ENCODE data around the gene SLC35F6. TPM values are rescaled to one million over a fixed set of nuclear protein-coding genes. Genes with fewer than 3 reads are reported as not detected.

SLC35F6 gene
- total and polyA plus RNA-seq, 2 experiments from 2014 or later: 37.1 to 46.9 TPM

- Histone ChIP-seq H3K27me3 (replicated peaks; ENCODE audit: insufficient read depth) (no peaks in the 10 kb centered on the region), H3K9me2 (ENCODE audit: insufficient read depth) (no peaks in the 10 kb centered on the region), H4K20me1 (ENCODE audit: insufficient read depth) (no peaks in the 10 kb centered on the region), H3K4me1 (ENCODE audit: insufficient read depth) (no peaks in the 10 kb centered on the region), H3K79me2 (ENCODE audit: insufficient read depth) (no peaks in the 10 kb centered on the region), H2AFZ (no peak overlapping the region), H3K4me3 (no peak overlapping the region), H3K9ac (no peak overlapping the region), H3K27ac (no peak overlapping the region), H3K4me2 (ENCODE audit: unreplicated experiment) (no peak overlapping the region), H3K9me3 (ENCODE audit: low read depth) (no peaks in the 10 kb centered on the region), H3K36me3 (ENCODE audit: low read depth) (no peaks in the 10 kb centered on the region), H3F3A (ENCODE audit: insufficient read depth) (no peaks in the 10 kb centered on the region)
- DNase-seq: no peak
- TF ChIP-seq EZH2phosphoT487 (IDR thresholded peaks at IDR 0.05; ENCODE audit: insufficient read depth, low read depth) (no peak), EZH2 (IDR thresholded peaks at IDR 0.05; ENCODE audit: insufficient read depth, poor library complexity, severe bottlenecking) (no peak)
- in situ Hi-C loops (cut with MboI): no loop called here
- 90 to 92% methylated on average over 9 of the region's 9 CpGs for WGBS, 2 experiments (ENCODE audit: low coverage in 1 of 2, low lambda C conversion rate in 2 of 2, missing lambda C conversion rate in 2 of 2)
These were observed 30.7 kb upstream of the SLC35F6 start for GRCh38 chr2:26733413-26733812.

- DNase-seq: peak; percentile 90
- Histone ChIP-seq H3K4me1 (ENCODE audit: insufficient read depth) (no peaks in the 10 kb centered on the region), H3K4me3 (no peak overlapping the region), H3K9me2 (ENCODE audit: insufficient read depth) (no peaks in the 10 kb centered on the region), H3K27me3 (replicated peaks; ENCODE audit: insufficient read depth) (no peaks in the 10 kb centered on the region), H3K27ac (no peak overlapping the region), H3K36me3 (ENCODE audit: low read depth) (no peaks in the 10 kb centered on the region), H3K79me2 (ENCODE audit: insufficient read depth) (no peaks in the 10 kb centered on the region), H4K20me1 (ENCODE audit: insufficient read depth) (no peaks in the 10 kb centered on the region), H3K9ac (no peak overlapping the region), H2AFZ (no peak overlapping the region), H3K4me2 (ENCODE audit: unreplicated experiment) (no peak overlapping the region), H3K9me3 (ENCODE audit: low read depth) (no peaks in the 10 kb centered on the region), H3F3A (ENCODE audit: insufficient read depth) (no peaks in the 10 kb centered on the region)
- WGBS, 2 experiments (ENCODE audit: low coverage in 1 of 2, low lambda C conversion rate in 2 of 2, missing lambda C conversion rate in 2 of 2): 41 to 46% methylated on average over 5 of the region's 5 CpGs
- in situ Hi-C loops (cut with MboI): no loop called here
- TF ChIP-seq EZH2 (IDR thresholded peaks at IDR 0.05; ENCODE audit: insufficient read depth, poor library complexity, severe bottlenecking): no peak
- TF ChIP-seq EZH2phosphoT487 (IDR thresholded peaks at IDR 0.05; ENCODE audit: insufficient read depth, low read depth): no peak
These were observed 29.0 kb upstream of the SLC35F6 start for GRCh38 chr2:26735097-26735496.

DNA sequence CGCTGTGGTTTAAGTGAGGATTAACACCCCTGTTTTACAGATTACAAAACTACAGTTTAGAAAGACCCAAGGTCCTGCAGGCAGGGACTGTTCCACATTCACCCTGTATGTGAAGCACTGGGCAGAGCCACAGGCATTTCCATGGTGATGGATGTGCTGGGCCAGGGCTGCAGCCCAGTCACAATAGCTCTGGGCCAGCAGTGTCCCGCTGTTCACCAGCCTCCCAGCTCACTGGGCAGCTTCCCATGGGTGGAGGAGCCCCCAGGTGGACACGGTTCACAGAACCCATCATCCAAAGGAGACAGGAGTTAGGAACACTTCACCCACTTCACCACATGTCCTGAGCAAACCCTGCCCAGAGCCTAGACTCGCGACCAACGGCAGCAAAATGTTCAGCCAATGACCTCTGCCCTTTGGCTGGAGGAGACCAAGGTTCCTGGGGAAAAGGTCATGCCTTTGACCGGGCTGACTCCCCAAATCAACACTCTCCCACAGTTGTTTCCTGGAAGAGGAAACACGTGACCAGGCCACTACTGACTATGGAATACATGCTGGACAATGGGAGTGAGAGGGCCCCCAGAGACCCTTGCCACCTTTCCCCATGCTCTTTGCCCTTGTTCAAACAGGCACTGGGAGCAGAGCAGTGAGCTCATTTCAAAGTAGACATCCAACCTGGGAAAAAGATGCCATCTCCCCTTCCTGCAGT lies 28.0 kb upstream of the SLC35F6 start:
- Histone ChIP-seq H3K9me3 (ENCODE audit: low read depth) (no peaks in the 10 kb centered on the region), H3K4me1 (ENCODE audit: insufficient read depth) (no peaks in the 10 kb centered on the region), H3K27ac (no peak overlapping the region), H3K36me3 (ENCODE audit: low read depth) (no peaks in the 10 kb centered on the region), H3K9ac (no peak overlapping the region), H3K4me3 (no peak overlapping the region), H2AFZ (no peak overlapping the region), H3K4me2 (ENCODE audit: unreplicated experiment) (no peak overlapping the region), H3F3A (ENCODE audit: insufficient read depth) (no peaks in the 10 kb centered on the region), H3K9me2 (ENCODE audit: insufficient read depth) (no peaks in the 10 kb centered on the region), H3K79me2 (ENCODE audit: insufficient read depth) (no peaks in the 10 kb centered on the region), H4K20me1 (ENCODE audit: insufficient read depth) (no peaks in the 10 kb centered on the region), H3K27me3 (replicated peaks; ENCODE audit: insufficient read depth) (no peaks in the 10 kb centered on the region)
- 84 to 86% methylated on average over 8 of the region's 8 CpGs for WGBS, 2 experiments (ENCODE audit: low coverage in 1 of 2, low lambda C conversion rate in 2 of 2, missing lambda C conversion rate in 2 of 2)
- no peak for DNase-seq
- in situ Hi-C loops (cut with MboI): no loop called here
- no peak for TF ChIP-seq EZH2phosphoT487 (IDR thresholded peaks at IDR 0.05; ENCODE audit: insufficient read depth, low read depth)
- no peak for TF ChIP-seq EZH2 (IDR thresholded peaks at IDR 0.05; ENCODE audit: insufficient read depth, poor library complexity, severe bottlenecking)

DNA sequence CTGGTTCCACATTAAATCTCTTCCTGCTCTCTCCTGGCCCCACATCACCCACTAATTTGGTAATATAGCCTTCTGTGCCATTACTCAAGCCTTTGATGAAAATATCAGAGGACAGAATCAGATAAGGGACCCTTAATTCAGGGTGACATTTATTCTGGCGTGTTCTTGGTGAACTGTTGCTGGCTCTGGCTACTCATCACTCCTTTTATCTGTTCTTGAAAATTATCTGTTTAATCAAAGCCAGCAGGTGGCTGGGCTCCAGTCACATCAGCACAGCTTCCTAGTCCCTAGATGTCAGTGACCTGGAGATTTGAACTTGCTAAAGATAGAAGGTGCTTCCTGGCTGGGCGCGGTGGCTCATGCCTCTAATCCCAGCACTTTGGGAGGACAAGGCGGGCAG lies 26.9 kb upstream of the SLC35F6 start:
- Histone ChIP-seq H3K36me3 (ENCODE audit: low read depth) (no peaks in the 10 kb centered on the region), H3K9me2 (ENCODE audit: insufficient read depth) (no peaks in the 10 kb centered on the region), H4K20me1 (ENCODE audit: insufficient read depth) (no peaks in the 10 kb centered on the region), H3K79me2 (ENCODE audit: insufficient read depth) (no peaks in the 10 kb centered on the region), H3K27ac (no peak overlapping the region), H3K27me3 (replicated peaks; ENCODE audit: insufficient read depth) (no peaks in the 10 kb centered on the region), H2AFZ (no peak overlapping the region), H3F3A (ENCODE audit: insufficient read depth) (no peaks in the 10 kb centered on the region), H3K9me3 (ENCODE audit: low read depth) (no peaks in the 10 kb centered on the region), H3K9ac (no peak overlapping the region), H3K4me1 (ENCODE audit: insufficient read depth) (no peaks in the 10 kb centered on the region), H3K4me3 (no peak overlapping the region), H3K4me2 (ENCODE audit: unreplicated experiment) (no peak overlapping the region)
- WGBS, 2 experiments (ENCODE audit: low coverage in 1 of 2, low lambda C conversion rate in 2 of 2, missing lambda C conversion rate in 2 of 2): 87 to 94% methylated on average over 4 of the region's 4 CpGs
- no peak for TF ChIP-seq EZH2 (IDR thresholded peaks at IDR 0.05; ENCODE audit: insufficient read depth, poor library complexity, severe bottlenecking)
- no peak for TF ChIP-seq EZH2phosphoT487 (IDR thresholded peaks at IDR 0.05; ENCODE audit: insufficient read depth, low read depth)
- no peak for DNase-seq
- in situ Hi-C loops (cut with MboI): no loop called here
